Ascending aorta (tissue), 2 donors: ENCODE data around the gene MICB. TPM values are rescaled to one million over a fixed set of nuclear protein-coding genes. Genes with fewer than 3 reads are reported as not detected.
"Not testable (repeated sequence)": the region's sequence is repeated elsewhere in the genome, so short reads cannot be mapped to it uniquely, and the experiment has no call there.

Experiments
- DNase-seq, 2 donors: peaks; one replicate each; pipeline ENCODE4 v3.0.0-alpha.2; 2019; ENCODE audit warnings: low spot score in 2 of 2
- H3K27ac ChIP-seq, 2 donors: fragments of 200-600 bp; sonication (generic); one replicate each; pipeline ENCODE4 v1.5.1; 2016 to 2017; ENCODE audit warnings: mild to moderate bottlenecking in 1 of 2
- H3K27me3 ChIP-seq: fragments of 200-600 bp; sonication (generic); one replicate; pipeline ENCODE4 v1.5.1; 2017
- H3K36me3 ChIP-seq, 2 donors: fragments of 200-600 bp; sonication (generic); one replicate each; pipeline ENCODE4 v1.5.1; 2016
- H3K4me1 ChIP-seq, 2 donors: fragments of 200-600 bp; sonication (generic); one replicate each; pipeline ENCODE4 v1.5.1; 2016 to 2017; ENCODE audit warnings: mild to moderate bottlenecking in 1 of 2
- H3K4me3 ChIP-seq, 2 donors: fragments of 200-600 bp; sonication (generic); one replicate each; pipeline ENCODE4 v1.5.1; 2016 to 2017; ENCODE audit warnings: mild to moderate bottlenecking in 1 of 2
- H3K9me3 ChIP-seq, 2 donors: fragments of 200-600 bp; sonication (generic); one replicate each; pipeline ENCODE4 v1.5.1; 2016
- CTCF ChIP-seq, 3 experiments: fragments of 200-600 bp in 2 of 3; fragments of 450-650 bp in 1 of 3; sonication (generic) in 2 of 3; IDR thresholded peaks; one replicate each; pipeline ENCODE4 v1.5.1; 2016 to 2019; ENCODE audit warnings: antibody characterized with exemption in 3 of 3, mild to moderate bottlenecking in 1 of 3, moderate library complexity in 1 of 3
- intact Hi-C: fragments of 100-400 bp; cut with DNase I; formaldehyde crosslinking; loops from one replicate; pipeline ENCODE4 v1.15.1; 2023
- total RNA-seq: library from RNA; depleted of rRNA; stranded (reverse); fragments of >200 nt; gene quantifications from one replicate; pipeline ENCODE4 v1.1.0, GENCODE V29; 2016

Gene MICB
- 0.11 TPM for total RNA-seq

GRCh38 chr6:31497531-31498476 lies at the start of gene MICB:
Gene MICB, plus strand, starts transcription at chr6:31498145. Its CDS starts 49 bp downstream, at chr6:31498194.
- peaks cover 0 to 4% of the 10 kb centered on the region in 2 donors for H3K4me1 ChIP-seq
- peak; percentile 55 to 87 for DNase-seq
- peak within 1 kb of the TSS in 1 of 2 donors; percentile 55 for H3K27ac ChIP-seq
- intact Hi-C loops, result loop anchor here (10.0 kb wide), 1 partner anchor 1523 kb away; no protein-coding TSS in a partner anchor
- no peaks in the 10 kb centered on the region for H3K27me3 ChIP-seq
- no peaks in the 10 kb centered on the region for H3K36me3 ChIP-seq
- peak within 1 kb of the TSS; percentile 57 to 71 for H3K4me3 ChIP-seq
- TF ChIP-seq CTCF (IDR thresholded peaks at IDR 0.05), result no peak
- no peaks in the 10 kb centered on the region for H3K9me3 ChIP-seq

- H3K4me1 ChIP-seq, result no peaks in the 10 kb centered on the region
- no peaks in the 10 kb centered on the region for H3K36me3 ChIP-seq
- no peak for TF ChIP-seq CTCF (IDR thresholded peaks at IDR 0.05)
- intact Hi-C loops, result no loop called here
- no peak overlapping the region for H3K27ac ChIP-seq
- DNase-seq, result no peak
- no peaks in the 10 kb centered on the region for H3K27me3 ChIP-seq
- no peaks in the 10 kb centered on the region for H3K9me3 ChIP-seq
- H3K4me3 ChIP-seq, result no peak overlapping the region
These were observed 47.2 kb upstream of the MICB start for GRCh38 chr6:31450751-31451150.

GRCh38 chr6:31452859-31453258 lies 45.1 kb upstream of the MICB start:
- no peak for DNase-seq
- no peak for TF ChIP-seq CTCF (IDR thresholded peaks at IDR 0.05)
- Histone ChIP-seq H3K4me3 (no peak overlapping the region), H3K36me3 (no peaks in the 10 kb centered on the region), H3K27me3 (no peaks in the 10 kb centered on the region), H3K9me3 (no peaks in the 10 kb centered on the region), H3K4me1 (no peaks in the 10 kb centered on the region), H3K27ac (no peak overlapping the region)
- intact Hi-C loops, result no loop called here

GRCh38 chr6:31453259-31453658 lies 44.7 kb upstream of the MICB start:
- no peaks in the 10 kb centered on the region for H3K4me1 ChIP-seq
- no peak overlapping the region for H3K4me3 ChIP-seq
- no peaks in the 10 kb centered on the region for H3K9me3 ChIP-seq
- intact Hi-C loops, result no loop called here
- no peak overlapping the region for H3K27ac ChIP-seq
- H3K27me3 ChIP-seq, result no peaks in the 10 kb centered on the region
- DNase-seq, result no peak
- TF ChIP-seq CTCF (IDR thresholded peaks at IDR 0.05), result no peak
- H3K36me3 ChIP-seq, result no peaks in the 10 kb centered on the region

GRCh38 chr6:31459864-31460263 lies 38.1 kb upstream of the MICB start:
- H3K9me3 ChIP-seq, result not testable (repeated sequence)

GRCh38 chr6:31460361-31461025 lies 37.5 kb upstream of the MICB start:
- no peak for DNase-seq
- H3K27me3 ChIP-seq, result no peaks in the 10 kb centered on the region
- no peak for TF ChIP-seq CTCF (IDR thresholded peaks at IDR 0.05)

More at GRCh38 chr6:31459864-31460263, 38.1 kb upstream of the MICB start:
- H3K4me1 ChIP-seq, H3K27me3 ChIP-seq, H3K27ac ChIP-seq, intact Hi-C loops, H3K36me3 ChIP-seq, H3K4me3 ChIP-seq: not testable (repeated sequence)
- DNase-seq, result peak in 1 of 2 donors; percentile 54

More at GRCh38 chr6:31460361-31461025, 37.5 kb upstream of the MICB start:
- Histone ChIP-seq H3K27ac (no peak overlapping the region), H3K4me1 (peaks cover 0 to 4% of the 10 kb centered on the region in 2 donors), H3K4me3 (no peak overlapping the region), H3K9me3 (no peaks in the 10 kb centered on the region), H3K36me3 (no peaks in the 10 kb centered on the region)
- intact Hi-C loops, result no loop called here
